Hematopoietic multipotent progenitor cell treated with erythropoietin and hydrocortisone succinate and interleukin-3 and kit ligand, for 15 days (in vitro differentiated cells): ENCODE data around the gene IRF3.
A peak's percentile ranks its signal among the peaks of the same experiment; 100 is the strongest.

Source experiments
- DNase-seq: peaks from one replicate; pipeline ENCODE4 v3.0.0-alpha.2; 2015; ENCODE audit warnings: low spot score

Gene IRF3

GRCh38 chr19:49687566-49688316 is 22.1 kb upstream of the IRF3 start:
- no peak for DNase-seq

- DNase-seq: no peak
Observed at GRCh38 chr19:49687150-49687549, 21.5 kb upstream of the IRF3 start.

- DNase-seq: no peak
Observed at GRCh38 chr19:49686503-49687088, 20.9 kb upstream of the IRF3 start.

GRCh38 chr19:49685845-49686332 is 20.2 kb upstream of the IRF3 start:
- no peak for DNase-seq

GRCh38 chr19:49684983-49685553 is 19.4 kb upstream of the IRF3 start:
- DNase-seq: no peak

- DNase-seq: peak; percentile 41
Observed at GRCh38 chr19:49684251-49684982, 18.8 kb upstream of the IRF3 start.

GRCh38 chr19:49683814-49684250 is 18.2 kb upstream of the IRF3 start:
- no peak for DNase-seq

GRCh38 chr19:49682274-49682673 is 16.6 kb upstream of the IRF3 start:
- no peak for DNase-seq

GRCh38 chr19:49681830-49682229 is 16.2 kb upstream of the IRF3 start:
- DNase-seq: no peak

GRCh38 chr19:49680421-49681351 is 15.0 kb upstream of the IRF3 start:
- peak; percentile 90 for DNase-seq

GRCh38 chr19:49679771-49680413 is 14.2 kb upstream of the IRF3 start:
- no peak for DNase-seq

GRCh38 chr19:49678985-49679770 is 13.5 kb upstream of the IRF3 start:
- no peak for DNase-seq

GRCh38 chr19:49677901-49678674 is 12.4 kb upstream of the IRF3 start:
- peak; percentile 80 for DNase-seq

- DNase-seq: no peak
Observed at GRCh38 chr19:49677231-49677900, 11.7 kb upstream of the IRF3 start, which contains the start of gene PRMT1. Gene PRMT1 (plus strand): TSS chr19:49677271. CDS start chr19:49677281, 10 bp downstream.

GRCh38 chr19:49676784-49677230 is 11.2 kb upstream of the IRF3 start:
- DNase-seq: peak; percentile 100

- no peak for DNase-seq
Observed at GRCh38 chr19:49676136-49676783, 10.6 kb upstream of the IRF3 start.

- DNase-seq: peak; percentile 72
Observed at GRCh38 chr19:49672131-49672919, 6.7 kb upstream of the IRF3 start.
